ENCODE data around the gene ELFN1.

DNA sequence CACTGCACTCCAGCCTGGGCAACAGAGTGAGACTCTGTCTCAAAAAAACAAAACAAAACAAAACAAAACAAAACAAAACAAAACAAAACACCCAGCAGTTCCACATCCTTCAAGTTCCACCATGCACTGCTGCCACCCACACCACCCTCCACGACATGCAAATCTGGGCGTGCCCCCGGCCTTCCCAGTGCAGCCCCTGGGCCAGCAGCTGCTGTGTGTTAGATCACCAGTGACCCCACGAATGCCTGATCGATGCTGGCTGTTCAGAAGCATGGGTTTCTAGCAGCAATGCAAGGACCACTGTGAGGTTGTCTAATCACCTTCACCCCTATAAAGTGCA lies 36.3 kb downstream of the ELFN1 start:
- TF ChIP-seq, protein P1, sequence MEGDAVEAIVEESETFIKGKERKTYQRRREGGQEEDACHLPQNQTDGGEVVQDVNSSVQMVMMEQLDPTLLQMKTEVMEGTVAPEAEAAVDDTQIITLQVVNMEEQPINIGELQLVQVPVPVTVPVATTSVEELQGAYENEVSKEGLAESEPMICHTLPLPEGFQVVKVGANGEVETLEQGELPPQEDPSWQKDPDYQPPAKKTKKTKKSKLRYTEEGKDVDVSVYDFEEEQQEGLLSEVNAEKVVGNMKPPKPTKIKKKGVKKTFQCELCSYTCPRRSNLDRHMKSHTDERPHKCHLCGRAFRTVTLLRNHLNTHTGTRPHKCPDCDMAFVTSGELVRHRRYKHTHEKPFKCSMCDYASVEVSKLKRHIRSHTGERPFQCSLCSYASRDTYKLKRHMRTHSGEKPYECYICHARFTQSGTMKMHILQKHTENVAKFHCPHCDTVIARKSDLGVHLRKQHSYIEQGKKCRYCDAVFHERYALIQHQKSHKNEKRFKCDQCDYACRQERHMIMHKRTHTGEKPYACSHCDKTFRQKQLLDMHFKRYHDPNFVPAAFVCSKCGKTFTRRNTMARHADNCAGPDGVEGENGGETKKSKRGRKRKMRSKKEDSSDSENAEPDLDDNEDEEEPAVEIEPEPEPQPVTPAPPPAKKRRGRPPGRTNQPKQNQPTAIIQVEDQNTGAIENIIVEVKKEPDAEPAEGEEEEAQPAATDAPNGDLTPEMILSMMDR (IDR thresholded peaks at IDR 0.05): no peak
- no peak for TF ChIP-seq POLR2AphosphoS5 (IDR thresholded peaks at IDR 0.05; ENCODE audit: insufficient read depth in 1 of 2, low read depth in 1 of 2)
